ENCODE results near the gene PIP5K1B.

Gene PIP5K1B

GRCh38 chr9:68721666-68722330, 16.8 kb downstream of the PIP5K1B start:
- H3K4me3 ChIP-seq (ENCODE audit: control insufficient read depth, low read depth, low read length) = no peak overlapping the region
- no peak for TF ChIP-seq CTCF (IDR thresholded peaks at IDR 0.05; ENCODE audit: control insufficient read depth, insufficient read depth, low read depth, low read length, missing control alignments)
- DNase-seq (ENCODE audit: low read depth) = no peak

GRCh38 chr9:68725070-68725469, 20.0 kb downstream of the PIP5K1B start:
- no peak for DNase-seq (ENCODE audit: low read depth)
- no peak for TF ChIP-seq CTCF (IDR thresholded peaks at IDR 0.05; ENCODE audit: control insufficient read depth, insufficient read depth, low read depth, low read length, missing control alignments)
- H3K4me3 ChIP-seq (ENCODE audit: control insufficient read depth, low read depth, low read length) = no peak overlapping the region

- no peak for TF ChIP-seq CTCF (IDR thresholded peaks at IDR 0.05; ENCODE audit: control insufficient read depth, insufficient read depth, low read depth, low read length, missing control alignments)
- H3K4me3 ChIP-seq (ENCODE audit: control insufficient read depth, low read depth, low read length) = no peak overlapping the region
- DNase-seq (ENCODE audit: low read depth) = no peak
These were observed 21.4 kb downstream of the PIP5K1B start for GRCh38 chr9:68726489-68726888.

- no peak for TF ChIP-seq CTCF (IDR thresholded peaks at IDR 0.05; ENCODE audit: control insufficient read depth, insufficient read depth, low read depth, low read length, missing control alignments)
- DNase-seq (ENCODE audit: low read depth) = no peak
- no peak overlapping the region for H3K4me3 ChIP-seq (ENCODE audit: control insufficient read depth, low read depth, low read length)
These were observed 22.6 kb downstream of the PIP5K1B start for GRCh38 chr9:68727636-68728035.

GRCh38 chr9:68728731-68729130, 23.7 kb downstream of the PIP5K1B start:
- no peak for TF ChIP-seq CTCF (IDR thresholded peaks at IDR 0.05; ENCODE audit: control insufficient read depth, insufficient read depth, low read depth, low read length, missing control alignments)
- no peak for DNase-seq (ENCODE audit: low read depth)
- no peak overlapping the region for H3K4me3 ChIP-seq (ENCODE audit: control insufficient read depth, low read depth, low read length)

- TF ChIP-seq CTCF (IDR thresholded peaks at IDR 0.05; ENCODE audit: control insufficient read depth, insufficient read depth, low read depth, low read length, missing control alignments) = no peak
- H3K4me3 ChIP-seq (ENCODE audit: control insufficient read depth, low read depth, low read length) = no peak overlapping the region
- no peak for DNase-seq (ENCODE audit: low read depth)
These were observed 25.7 kb downstream of the PIP5K1B start for GRCh38 chr9:68730570-68731235.

Data from AG09309 (cell line).